Measurements from ENCODE around the gene TOP2A. TPM values are rescaled to one million over a fixed set of nuclear protein-coding genes. Genes with fewer than 3 reads are reported as not detected.

Gene TOP2A
- total RNA-seq, 1 experiment from 2014 or later = 141 TPM

DNA sequence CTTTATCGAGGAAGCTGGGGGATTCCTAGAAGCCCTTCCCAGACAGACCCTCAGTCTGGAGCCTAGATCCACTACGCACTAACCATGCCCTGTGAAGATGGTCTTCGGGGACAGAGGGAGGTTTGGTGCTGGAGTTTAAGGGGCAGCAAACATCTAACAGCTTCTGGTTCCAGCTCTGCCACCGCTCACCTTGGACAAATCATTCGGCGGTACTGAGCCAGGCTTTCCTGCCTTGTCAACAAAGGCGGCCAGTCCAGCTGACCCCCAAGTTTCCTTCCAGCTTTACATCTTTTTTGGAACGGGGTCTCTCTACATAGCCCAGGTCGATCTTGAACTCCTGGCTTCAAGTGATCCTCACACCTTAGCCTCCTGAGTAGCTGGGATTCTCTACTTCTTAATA, 52.8 kb downstream of the TOP2A start:
- no peaks in the 10 kb centered on the region for H3K36me3 ChIP-seq (ENCODE audit: control insufficient read depth in 1 of 2, insufficient read depth in 2 of 2, low read length in 2 of 2)
- no peak overlapping the region for H3K27ac ChIP-seq (ENCODE audit: low read depth, low read length)
- ChIA-PET CTCF (interaction anchor here (1.2 to 1.3 kb wide), 4 partner anchors 10 to 195 kb away, joined by 3 to 8 read pairs (median 5); partner anchors contain the start of gene TOP2A), POLR2A (interaction anchor here (2.3 kb wide), 1 partner anchor 171 kb away, joined by 6 read pairs; no protein-coding TSS in a partner anchor), RAD21 (ENCODE audit: low non-redundant PET in 1 of 2, low total read pairs in 2 of 2, uncharacterized antibody in 2 of 2, unreplicated experiment in 2 of 2) (interaction anchor here (0.6 to 1.5 kb wide), 2 partner anchors 168 to 195 kb away, joined by 3 read pairs; no protein-coding TSS in a partner anchor)
- BruUV-seq (replicated peaks) = TSS peak; percentile 50
- H3K79me2 ChIP-seq (ENCODE audit: insufficient read depth, low read length) = no peaks in the 10 kb centered on the region
- TF ChIP-seq JUND (IDR thresholded peaks at IDR 0.05) (no peak), RAD21 (IDR thresholded peaks at IDR 0.05; ENCODE audit: low read depth) (no peak), SP1 (IDR thresholded peaks at IDR 0.05; ENCODE audit: low read depth) (no peak), SRF (IDR thresholded peaks at IDR 0.05; ENCODE audit: low read depth) (no peak), FOSL1 (IDR thresholded peaks at IDR 0.05; ENCODE audit: low read depth) (no peak), EZH2phosphoT487 (IDR thresholded peaks at IDR 0.05; ENCODE audit: borderline replicate concordance) (no peak), EGR1 (IDR thresholded peaks at IDR 0.05; ENCODE audit: low read depth) (no peak), CBX3 (IDR thresholded peaks at IDR 0.05; ENCODE audit: low read depth) (no peak), EZH2 (IDR thresholded peaks at IDR 0.05) (no peak), POLR2A (IDR thresholded peaks at IDR 0.05; ENCODE audit: borderline replicate concordance, extremely low read depth, insufficient read depth, insufficient read length) (no peak), SIN3A (IDR thresholded peaks at IDR 0.05; ENCODE audit: low read depth) (no peak)
- TF ChIP-seq, protein P1, sequence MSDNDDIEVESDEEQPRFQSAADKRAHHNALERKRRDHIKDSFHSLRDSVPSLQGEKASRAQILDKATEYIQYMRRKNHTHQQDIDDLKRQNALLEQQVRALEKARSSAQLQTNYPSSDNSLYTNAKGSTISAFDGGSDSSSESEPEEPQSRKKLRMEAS (IDR thresholded peaks at IDR 0.05) = no peak
- TF ChIP-seq, protein P2, sequence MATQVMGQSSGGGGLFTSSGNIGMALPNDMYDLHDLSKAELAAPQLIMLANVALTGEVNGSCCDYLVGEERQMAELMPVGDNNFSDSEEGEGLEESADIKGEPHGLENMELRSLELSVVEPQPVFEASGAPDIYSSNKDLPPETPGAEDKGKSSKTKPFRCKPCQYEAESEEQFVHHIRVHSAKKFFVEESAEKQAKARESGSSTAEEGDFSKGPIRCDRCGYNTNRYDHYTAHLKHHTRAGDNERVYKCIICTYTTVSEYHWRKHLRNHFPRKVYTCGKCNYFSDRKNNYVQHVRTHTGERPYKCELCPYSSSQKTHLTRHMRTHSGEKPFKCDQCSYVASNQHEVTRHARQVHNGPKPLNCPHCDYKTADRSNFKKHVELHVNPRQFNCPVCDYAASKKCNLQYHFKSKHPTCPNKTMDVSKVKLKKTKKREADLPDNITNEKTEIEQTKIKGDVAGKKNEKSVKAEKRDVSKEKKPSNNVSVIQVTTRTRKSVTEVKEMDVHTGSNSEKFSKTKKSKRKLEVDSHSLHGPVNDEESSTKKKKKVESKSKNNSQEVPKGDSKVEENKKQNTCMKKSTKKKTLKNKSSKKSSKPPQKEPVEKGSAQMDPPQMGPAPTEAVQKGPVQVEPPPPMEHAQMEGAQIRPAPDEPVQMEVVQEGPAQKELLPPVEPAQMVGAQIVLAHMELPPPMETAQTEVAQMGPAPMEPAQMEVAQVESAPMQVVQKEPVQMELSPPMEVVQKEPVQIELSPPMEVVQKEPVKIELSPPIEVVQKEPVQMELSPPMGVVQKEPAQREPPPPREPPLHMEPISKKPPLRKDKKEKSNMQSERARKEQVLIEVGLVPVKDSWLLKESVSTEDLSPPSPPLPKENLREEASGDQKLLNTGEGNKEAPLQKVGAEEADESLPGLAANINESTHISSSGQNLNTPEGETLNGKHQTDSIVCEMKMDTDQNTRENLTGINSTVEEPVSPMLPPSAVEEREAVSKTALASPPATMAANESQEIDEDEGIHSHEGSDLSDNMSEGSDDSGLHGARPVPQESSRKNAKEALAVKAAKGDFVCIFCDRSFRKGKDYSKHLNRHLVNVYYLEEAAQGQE (IDR thresholded peaks at IDR 0.05; ENCODE audit: low read depth) = no peak
- TF ChIP-seq, protein P3, sequence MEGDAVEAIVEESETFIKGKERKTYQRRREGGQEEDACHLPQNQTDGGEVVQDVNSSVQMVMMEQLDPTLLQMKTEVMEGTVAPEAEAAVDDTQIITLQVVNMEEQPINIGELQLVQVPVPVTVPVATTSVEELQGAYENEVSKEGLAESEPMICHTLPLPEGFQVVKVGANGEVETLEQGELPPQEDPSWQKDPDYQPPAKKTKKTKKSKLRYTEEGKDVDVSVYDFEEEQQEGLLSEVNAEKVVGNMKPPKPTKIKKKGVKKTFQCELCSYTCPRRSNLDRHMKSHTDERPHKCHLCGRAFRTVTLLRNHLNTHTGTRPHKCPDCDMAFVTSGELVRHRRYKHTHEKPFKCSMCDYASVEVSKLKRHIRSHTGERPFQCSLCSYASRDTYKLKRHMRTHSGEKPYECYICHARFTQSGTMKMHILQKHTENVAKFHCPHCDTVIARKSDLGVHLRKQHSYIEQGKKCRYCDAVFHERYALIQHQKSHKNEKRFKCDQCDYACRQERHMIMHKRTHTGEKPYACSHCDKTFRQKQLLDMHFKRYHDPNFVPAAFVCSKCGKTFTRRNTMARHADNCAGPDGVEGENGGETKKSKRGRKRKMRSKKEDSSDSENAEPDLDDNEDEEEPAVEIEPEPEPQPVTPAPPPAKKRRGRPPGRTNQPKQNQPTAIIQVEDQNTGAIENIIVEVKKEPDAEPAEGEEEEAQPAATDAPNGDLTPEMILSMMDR (IDR thresholded peaks at IDR 0.05 in 2 of 3, conservative IDR thresholded peaks at IDR 0.05 in 1 of 3; ENCODE audit: borderline replicate concordance in 1 of 3, insufficient read depth in 1 of 3, low read depth in 2 of 3, low read length in 2 of 3) = no peak
- intact Hi-C loops (cut with micrococcal nuclease) = no loop called here
- peaks cover 4 to 22% of the 10 kb centered on the region in 2 experiments; a peak in 3 of 4 replicates for H3K4me1 ChIP-seq (ENCODE audit: control insufficient read depth in 1 of 2, insufficient read depth in 2 of 2, low read length in 2 of 2)
- no peak overlapping the region for H3K4me2 ChIP-seq (ENCODE audit: low read length)
- DNase-seq (ENCODE audit: low read depth, low spot score) = no peak
- no peaks in the 10 kb centered on the region for H3K27me3 ChIP-seq (ENCODE audit: insufficient read depth, low read length)
- H4K20me1 ChIP-seq (ENCODE audit: insufficient read depth) = no peaks in the 10 kb centered on the region
- H2AFZ ChIP-seq (ENCODE audit: low read depth, low read length, poor library complexity, severe bottlenecking) = no peak overlapping the region
- H3K4me3 ChIP-seq (replicated peaks in 1 of 2; ENCODE audit: low read depth in 1 of 2, low read length in 2 of 2) = no peak overlapping the region
- no peak for ATAC-seq
- H3K9me2 ChIP-seq (ENCODE audit: insufficient read depth) = no peaks in the 10 kb centered on the region
- no peak overlapping the region for H3K9ac ChIP-seq (ENCODE audit: low read length)
- no peaks in the 10 kb centered on the region for H3K9me3 ChIP-seq (ENCODE audit: control insufficient read depth in 1 of 2, insufficient read depth in 1 of 2, low read depth in 1 of 2, low read length in 2 of 2)
